CD4-positive, alpha-beta T cell (primary cell): ENCODE data around the gene SLC66A3. TPM values are rescaled to one million over a fixed set of nuclear protein-coding genes. Genes with fewer than 3 reads are reported as not detected.

Source experiments
- ATAC-seq: fragments of 200-7000 bp; cut with Tn5 transposase; one replicate; pipeline ENCODE4 v1.10.0; 2022; ENCODE audit warnings: mild to moderate bottlenecking; ENCODE audit not compliant: poor library complexity
- CTCF ChIA-PET: fragments of 350-600 bp; sonication (Branson Sonifier 250); formaldehyde crosslinking; loops from one replicate; lab custom pipeline; 2021; ENCODE audit warnings: antibody characterized with exemption, inconsistent platforms; lab: Charles Lee
- POLR2A ChIA-PET: fragments of 350-600 bp; sonication (Branson Sonifier 250); formaldehyde crosslinking; loops from one replicate; lab custom pipeline; 2021; ENCODE audit warnings: antibody characterized with exemption, inconsistent platforms; lab: Charles Lee
- DNase-seq, 14 experiments: peaks; one replicate each; pipeline ENCODE4 v3.0.0-alpha.2; 2013 to 2020; ENCODE audit warnings: mixed read lengths in 2 of 14
- H3K27ac ChIP-seq, 2 donors: one replicate each; pipeline versions ENCODE4 v1.5.1 to v1.7.0; 2013; ENCODE audit warnings: low read length in 2 of 2, low read depth in 1 of 2, mild to moderate bottlenecking in 1 of 2
- H3K27me3 ChIP-seq, 2 experiments: 1 replicate in 1 of 2; 2 replicates in 1 of 2; pipeline versions ENCODE4 v1.6.1 to v1.7.0; 2013; ENCODE audit warnings: low read length in 2 of 2, control low read depth in 1 of 2, mild to moderate bottlenecking in 1 of 2, moderate library complexity in 1 of 2; ENCODE audit not compliant: insufficient read depth in 2 of 2, control insufficient read depth in 1 of 2
- H3K36me3 ChIP-seq: one replicate; pipeline ENCODE4 v1.6.1; 2013; ENCODE audit warnings: low read length, control low read depth; ENCODE audit not compliant: insufficient read depth
- H3K4me1 ChIP-seq: one replicate; pipeline ENCODE4 v1.6.1; 2013; ENCODE audit warnings: low read length, control low read depth; ENCODE audit not compliant: insufficient read depth
- H3K4me3 ChIP-seq: one replicate; pipeline ENCODE4 v1.5.1; 2013; ENCODE audit warnings: mild to moderate bottlenecking, low read length, moderate library complexity
- H3K9me3 ChIP-seq, 2 experiments: 1 replicate in 1 of 2; 2 replicates in 1 of 2; pipeline versions ENCODE4 v1.6.1 to v1.7.0; 2013; ENCODE audit warnings: low read length in 2 of 2, mild to moderate bottlenecking in 2 of 2, control low read depth in 1 of 2, moderate library complexity in 1 of 2; ENCODE audit not compliant: control insufficient read depth in 1 of 2, insufficient read depth in 1 of 2
- H3K27ac Mint-ChIP-seq: one replicate; pipeline ENCODE4 v1.8.0; 2020; ENCODE audit warnings: mixed read lengths
- H3K27me3 Mint-ChIP-seq: one replicate; pipeline ENCODE4 v1.8.0; 2021; ENCODE audit warnings: mixed read lengths
- H3K36me3 Mint-ChIP-seq: one replicate; pipeline ENCODE4 v1.8.0; 2021; ENCODE audit warnings: low read depth, mixed read lengths
- H3K4me1 Mint-ChIP-seq: one replicate; pipeline ENCODE4 v1.8.0; 2021; ENCODE audit warnings: low read depth, mixed read lengths
- H3K4me3 Mint-ChIP-seq: one replicate; pipeline ENCODE4 v1.8.0; 2020; ENCODE audit warnings: mild to moderate bottlenecking, mixed read lengths
- H3K9me3 Mint-ChIP-seq: one replicate; pipeline ENCODE4 v1.8.0; 2020; ENCODE audit warnings: mixed read lengths
- CTCF ChIP-seq: fragments of 200-600 bp; IDR thresholded peaks from one replicate; pipeline ENCODE4 v1.8.0; 2022; ENCODE audit warnings: antibody characterized with exemption, mild to moderate bottlenecking
- intact Hi-C, 2 experiments: fragments of 100-400 bp; cut with DNase I in 1 of 2; cut with micrococcal nuclease in 1 of 2; formaldehyde crosslinking; loops; one replicate each; pipeline versions ENCODE4 v1.15.1 to v1.9.0; 2023 to 2025; cut with DNase I, micrococcal nuclease
- total RNA-seq, 174 experiments: library from RNA in 2 of 174; stranded (reverse) in 2 of 174; gene quantifications; one replicate each; pipeline ENCODE4 v1.2.3 and lab custom pipeline; 2021 to 2026

Gene SLC66A3
- total RNA-seq, 2 experiments from 2014 or later, result 6.9 to 7.3 TPM

- CTCF ChIA-PET, result no interaction called here
- intact Hi-C loops, result no loop called here
- Mint-ChIP-seq H3K4me3 (no peak overlapping the region), H3K4me1 (no peaks in the 10 kb centered on the region), H3K36me3 (no peaks in the 10 kb centered on the region), H3K27ac (no peak overlapping the region), H3K27me3 (no peaks in the 10 kb centered on the region), H3K9me3 (no peaks in the 10 kb centered on the region)
- H3K4me3 ChIP-seq, result no peak overlapping the region
- H3K9me3 ChIP-seq, result peaks cover 0 to 4% of the 10 kb centered on the region in 2 experiments
- no peak for DNase-seq
- no peak for ATAC-seq
- POLR2A ChIA-PET, result interaction anchor here (0.7 kb wide), 1 partner anchor 1852 kb away, joined by 3 read pairs; no protein-coding TSS in a partner anchor
- no peak overlapping the region for H3K27ac ChIP-seq
- no peaks in the 10 kb centered on the region for H3K27me3 ChIP-seq
- no peaks in the 10 kb centered on the region for H3K36me3 ChIP-seq
- TF ChIP-seq CTCF, result no peak
- H3K4me1 ChIP-seq, result no peaks in the 10 kb centered on the region
These were observed 37.5 kb upstream of the SLC66A3 start for GRCh38 chr2:11117776-11118175.

GRCh38 chr2:11118761-11119160, 36.5 kb upstream of the SLC66A3 start:
- no peak for DNase-seq
- POLR2A ChIA-PET, result interaction anchor here (0.6 kb wide), 1 partner anchor 143 kb away, joined by 3 read pairs; no protein-coding TSS in a partner anchor

GRCh38 chr2:11121099-11121822, 34.0 kb upstream of the SLC66A3 start:
- H3K36me3 Mint-ChIP-seq, result no peaks in the 10 kb centered on the region
- Histone ChIP-seq H3K9me3 (no peaks in the 10 kb centered on the region), H3K27me3 (no peaks in the 10 kb centered on the region), H3K36me3 (no peaks in the 10 kb centered on the region), H3K27ac (no peak overlapping the region), H3K4me3 (no peak overlapping the region), H3K4me1 (peaks cover 7% of the 10 kb centered on the region)
- no peak for TF ChIP-seq CTCF
- intact Hi-C loops, result no loop called here
- H3K27me3 Mint-ChIP-seq, result no peaks in the 10 kb centered on the region
- H3K4me1 Mint-ChIP-seq, result peaks cover 7% of the 10 kb centered on the region
- POLR2A ChIA-PET, result interaction anchor here (0.6 to 1.5 kb wide), 2 partner anchors 138 to 289 kb away, joined by 3 read pairs; no protein-coding TSS in a partner anchor
- no peaks in the 10 kb centered on the region for H3K9me3 Mint-ChIP-seq
- no peak for DNase-seq
- CTCF ChIA-PET, result interaction anchor here (1.2 kb wide), 1 partner anchor 8 kb away, joined by 4 read pairs; no protein-coding TSS in a partner anchor
- no peak for ATAC-seq
- H3K4me3 Mint-ChIP-seq, result no peak overlapping the region
- no peak overlapping the region for H3K27ac Mint-ChIP-seq

More at GRCh38 chr2:11118761-11119160, 36.5 kb upstream of the SLC66A3 start:
- H3K27me3 ChIP-seq, result no peaks in the 10 kb centered on the region
- CTCF ChIA-PET, result no interaction called here
- TF ChIP-seq CTCF, result no peak
- Mint-ChIP-seq H3K4me3 (no peak overlapping the region), H3K36me3 (no peaks in the 10 kb centered on the region), H3K4me1 (no peaks in the 10 kb centered on the region), H3K27ac (no peak overlapping the region), H3K9me3 (no peaks in the 10 kb centered on the region), H3K27me3 (no peaks in the 10 kb centered on the region)
- intact Hi-C loops, result no loop called here
- no peaks in the 10 kb centered on the region for H3K9me3 ChIP-seq
- no peaks in the 10 kb centered on the region for H3K36me3 ChIP-seq
- no peak for ATAC-seq
- H3K4me3 ChIP-seq, result no peak overlapping the region
- H3K27ac ChIP-seq, result no peak overlapping the region
- no peaks in the 10 kb centered on the region for H3K4me1 ChIP-seq
